ENCODE results near the gene CGB5.
A peak's percentile ranks its signal among the peaks of the same experiment; 100 is the strongest.
"Not testable (repeated sequence)": the region's sequence is repeated elsewhere in the genome, so short reads cannot be mapped to it uniquely, and the experiment has no call there.

The CGB5 gene

GRCh38 chr19:49043548-49043947 is at the start of gene CGB5:
TSS of gene CGB5 (plus strand) at chr19:49043848. CDS start at chr19:49044210, 362 bp downstream.
- not testable (repeated sequence) for DNase-seq (ENCODE audit: low read depth in 2 of 2)

- DNase-seq (ENCODE audit: low read depth in 2 of 2) = no peak
Observed at GRCh38 chr19:48994035-48994386, 49.6 kb upstream of the CGB5 start.

- DNase-seq (ENCODE audit: low read depth in 2 of 2) = no peak
Observed at GRCh38 chr19:48997972-48998371, 45.7 kb upstream of the CGB5 start.

- DNase-seq (ENCODE audit: low read depth in 2 of 2) = peak; percentile 32 to 56
Observed at GRCh38 chr19:48999481-49000325, 43.9 kb upstream of the CGB5 start.

GRCh38 chr19:49004133-49004532 is 39.5 kb upstream of the CGB5 start:
- no peak for DNase-seq (ENCODE audit: low read depth in 2 of 2)

- no peak for DNase-seq (ENCODE audit: low read depth in 2 of 2)
Observed at GRCh38 chr19:49004964-49005614, 38.6 kb upstream of the CGB5 start.

GRCh38 chr19:49006905-49007304 is 36.7 kb upstream of the CGB5 start:
- no peak for DNase-seq (ENCODE audit: low read depth in 2 of 2)

- no peak for DNase-seq (ENCODE audit: low read depth in 2 of 2)
Observed at GRCh38 chr19:49009828-49010227, 33.8 kb upstream of the CGB5 start.

- DNase-seq (ENCODE audit: low read depth in 2 of 2) = no peak
Observed at GRCh38 chr19:49010453-49010852, 33.2 kb upstream of the CGB5 start.

GRCh38 chr19:49011194-49011593 is 32.5 kb upstream of the CGB5 start:
- no peak for DNase-seq (ENCODE audit: low read depth in 2 of 2)

- no peak for DNase-seq (ENCODE audit: low read depth in 2 of 2)
Observed at GRCh38 chr19:49014123-49014869, 29.4 kb upstream of the CGB5 start.

GRCh38 chr19:49014870-49015255 is 28.8 kb upstream of the CGB5 start:
- DNase-seq (ENCODE audit: low read depth in 2 of 2) = no peak

- no peak for DNase-seq (ENCODE audit: low read depth in 2 of 2)
Observed at GRCh38 chr19:49016067-49016839, 27.4 kb upstream of the CGB5 start.

- DNase-seq (ENCODE audit: low read depth in 2 of 2) = no peak
Observed at GRCh38 chr19:49017041-49017665, 26.5 kb upstream of the CGB5 start, which contains the start of gene LHB. TSS of gene LHB (minus strand) at chr19:49017091. CDS start at chr19:49017081, 10 bp downstream.

- peak in 1 of 2 donors; percentile 53 for DNase-seq (ENCODE audit: low read depth in 2 of 2)
Observed at GRCh38 chr19:49017666-49018351, 25.8 kb upstream of the CGB5 start.

- not testable (repeated sequence) for DNase-seq (ENCODE audit: low read depth in 2 of 2)
Observed at GRCh38 chr19:49018388-49019241, 25.0 kb upstream of the CGB5 start.

- DNase-seq (ENCODE audit: low read depth in 2 of 2) = peak in 1 of 2 donors; percentile 43
Observed at GRCh38 chr19:49019242-49019932, 24.3 kb upstream of the CGB5 start.

- DNase-seq (ENCODE audit: low read depth in 2 of 2) = no peak
Observed at GRCh38 chr19:49020342-49020741, 23.3 kb upstream of the CGB5 start.

Data from stimulated activated CD8-positive, alpha-beta memory T cell treated with anti-CD3 and anti-CD28 coated beads, Interleukin-7, amount 100 ng/mL, for 4 hours (primary cell).